SU-DHL-6 (cell line): ENCODE results near the gene KDM4B.

Source experiments
- H2AFZ ChIP-seq: fragments of 200-600 bp; sonication (generic); 2 replicates; pipeline ENCODE4 v1.6.1; 2014; ENCODE audit warnings: low read depth, mild to moderate bottlenecking, moderate library complexity, mixed read lengths, antibody characterized with exemption, low read length; ENCODE audit not compliant: severe bottlenecking
- H3F3A ChIP-seq: fragments of 200-600 bp; shearing (Covaris generic); 2 replicates; pipeline ENCODE4 v1.6.0; 2016; ENCODE audit warnings: antibody characterized with exemption, mild to moderate bottlenecking; ENCODE audit not compliant: insufficient read depth
- H3K27ac ChIP-seq: fragments of 200-600 bp; sonication (generic); 2 replicates; pipeline ENCODE4 v1.5.1; 2016; ENCODE audit warnings: low read depth, mild to moderate bottlenecking, low read length, moderate library complexity, mixed read lengths
- H3K27me3 ChIP-seq: fragments of 200-600 bp; sonication (generic), shearing (Covaris generic); 2 replicates; pipeline ENCODE4 v1.6.0; 2014; ENCODE audit warnings: mild to moderate bottlenecking, low read length
- H3K36me3 ChIP-seq: fragments of 200-600 bp; sonication (generic); 2 replicates; pipeline ENCODE4 v1.6.1; 2014; ENCODE audit warnings: mild to moderate bottlenecking, low read length, mixed read lengths
- H3K4me2 ChIP-seq: fragments of 300-600, 200-600 bp; shearing (Covaris generic), sonication (generic); 2 replicates; pipeline ENCODE4 v1.6.0; 2014; ENCODE audit warnings: low read length, low read depth, mild to moderate bottlenecking; ENCODE audit not compliant: poor library complexity, severe bottlenecking
- H3K4me3 ChIP-seq: fragments of 200-600 bp; sonication (generic); 2 replicates; pipeline ENCODE4 v1.5.1; 2014; ENCODE audit warnings: antibody characterized with exemption, low read length, mild to moderate bottlenecking, mixed read lengths; ENCODE audit not compliant: insufficient read depth, poor library complexity, severe bottlenecking
- H3K79me2 ChIP-seq: fragments of 200-600 bp; sonication (generic); 2 replicates; pipeline ENCODE4 v1.6.1; 2014; ENCODE audit warnings: mild to moderate bottlenecking, low read length, moderate library complexity; ENCODE audit not compliant: insufficient read depth
- H3K9ac ChIP-seq: fragments of 200-600 bp; sonication (generic); 2 replicates; pipeline ENCODE4 v1.7.0; 2014; ENCODE audit warnings: mild to moderate bottlenecking, low read length
- H3K9me2 ChIP-seq: fragments of 200-600 bp; sonication (generic); replicated peaks from 2 replicates; pipeline ENCODE4 v1.6.1; 2014; ENCODE audit warnings: low read length; ENCODE audit not compliant: insufficient read depth
- H3K9me3 ChIP-seq: fragments of 200-600 bp; sonication (generic); 2 replicates; pipeline ENCODE4 v1.6.1; 2014; ENCODE audit warnings: low read length, mixed read lengths; ENCODE audit not compliant: insufficient read depth
- H4K20me1 ChIP-seq: fragments of 200-600 bp; sonication (generic); 2 replicates; pipeline ENCODE4 v1.6.1; 2014; ENCODE audit warnings: low read depth, mild to moderate bottlenecking, antibody characterized with exemption, low read length, moderate library complexity, mixed read lengths
- EZH2phosphoT487 ChIP-seq: fragments of 200-600 bp; sonication (generic), shearing (Covaris generic); conservative IDR thresholded peaks from 2 replicates; pipeline ENCODE4 v1.6.1; 2018; ENCODE audit warnings: mild to moderate bottlenecking, antibody characterized with exemption, low read length, moderate library complexity, mixed read lengths
- TF ChIP-seq, protein P1 (sequence below): fragments of 200-600 bp; sonication (generic); IDR thresholded peaks from one replicate; pipeline ENCODE4 v1.5.1; 2017; ENCODE audit warnings: antibody characterized with exemption, mild to moderate bottlenecking, low read length, moderate library complexity; ENCODE audit not compliant: insufficient read depth, poor library complexity, severe bottlenecking

The KDM4B gene

DNA sequence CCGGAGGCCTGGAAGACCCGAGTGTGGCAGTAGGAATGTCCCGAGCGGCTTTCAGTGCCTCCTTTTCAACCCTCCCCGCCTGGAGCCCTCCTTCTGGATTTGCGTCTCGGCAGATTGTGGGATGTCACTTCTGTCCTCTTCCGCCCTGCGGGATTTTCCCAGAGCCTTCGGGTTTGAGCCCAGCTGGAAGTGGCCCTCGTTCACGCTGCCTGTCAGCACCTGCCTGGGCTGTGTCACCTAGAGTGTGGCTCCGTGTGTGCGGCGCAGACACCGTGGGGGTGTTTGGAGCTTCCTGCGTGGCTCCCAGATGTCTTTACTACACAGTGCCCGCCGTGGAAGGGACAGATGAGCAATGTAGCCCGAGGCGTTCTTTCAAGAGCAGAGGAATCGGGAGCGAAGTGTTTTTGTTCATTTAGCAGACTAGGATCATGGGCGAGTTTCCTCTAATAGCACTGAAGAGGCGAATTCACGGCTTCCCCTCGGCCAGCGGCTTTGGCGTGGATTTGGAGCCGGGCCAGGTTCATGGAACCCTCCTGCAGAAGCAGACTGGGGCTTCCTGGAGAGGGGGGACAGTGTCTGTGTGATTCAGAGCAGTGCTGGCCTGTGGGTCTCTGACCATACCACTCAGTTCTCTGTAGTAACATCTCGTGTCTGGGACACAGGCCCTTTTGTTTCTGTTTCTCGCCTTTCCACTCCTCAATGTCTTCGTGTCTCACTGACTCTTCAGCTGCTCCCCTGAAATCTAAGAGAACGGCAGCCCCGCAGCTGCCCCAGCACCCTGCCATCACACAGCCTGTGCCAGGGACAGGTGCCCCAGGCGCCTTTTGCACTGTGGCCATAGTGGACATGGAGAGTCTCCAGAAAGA, 68.0 kb downstream of the KDM4B start:
- no peak overlapping the region for H2AFZ ChIP-seq
- H3K9ac ChIP-seq: no peak overlapping the region
- H3K27ac ChIP-seq: no peak overlapping the region
- H3K4me2 ChIP-seq: no peak overlapping the region
- TF ChIP-seq EZH2phosphoT487: no peak
- TF ChIP-seq, protein P1, sequence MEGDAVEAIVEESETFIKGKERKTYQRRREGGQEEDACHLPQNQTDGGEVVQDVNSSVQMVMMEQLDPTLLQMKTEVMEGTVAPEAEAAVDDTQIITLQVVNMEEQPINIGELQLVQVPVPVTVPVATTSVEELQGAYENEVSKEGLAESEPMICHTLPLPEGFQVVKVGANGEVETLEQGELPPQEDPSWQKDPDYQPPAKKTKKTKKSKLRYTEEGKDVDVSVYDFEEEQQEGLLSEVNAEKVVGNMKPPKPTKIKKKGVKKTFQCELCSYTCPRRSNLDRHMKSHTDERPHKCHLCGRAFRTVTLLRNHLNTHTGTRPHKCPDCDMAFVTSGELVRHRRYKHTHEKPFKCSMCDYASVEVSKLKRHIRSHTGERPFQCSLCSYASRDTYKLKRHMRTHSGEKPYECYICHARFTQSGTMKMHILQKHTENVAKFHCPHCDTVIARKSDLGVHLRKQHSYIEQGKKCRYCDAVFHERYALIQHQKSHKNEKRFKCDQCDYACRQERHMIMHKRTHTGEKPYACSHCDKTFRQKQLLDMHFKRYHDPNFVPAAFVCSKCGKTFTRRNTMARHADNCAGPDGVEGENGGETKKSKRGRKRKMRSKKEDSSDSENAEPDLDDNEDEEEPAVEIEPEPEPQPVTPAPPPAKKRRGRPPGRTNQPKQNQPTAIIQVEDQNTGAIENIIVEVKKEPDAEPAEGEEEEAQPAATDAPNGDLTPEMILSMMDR: no peak
- H3F3A ChIP-seq: no peaks in the 10 kb centered on the region
- H3K27me3 ChIP-seq: no peaks in the 10 kb centered on the region
- no peaks in the 10 kb centered on the region for H3K9me2 ChIP-seq
- no peaks in the 10 kb centered on the region for H4K20me1 ChIP-seq
- no peaks in the 10 kb centered on the region for H3K9me3 ChIP-seq
- H3K4me3 ChIP-seq: no peak overlapping the region
- H3K79me2 ChIP-seq: no peaks in the 10 kb centered on the region
- no peaks in the 10 kb centered on the region for H3K36me3 ChIP-seq

DNA sequence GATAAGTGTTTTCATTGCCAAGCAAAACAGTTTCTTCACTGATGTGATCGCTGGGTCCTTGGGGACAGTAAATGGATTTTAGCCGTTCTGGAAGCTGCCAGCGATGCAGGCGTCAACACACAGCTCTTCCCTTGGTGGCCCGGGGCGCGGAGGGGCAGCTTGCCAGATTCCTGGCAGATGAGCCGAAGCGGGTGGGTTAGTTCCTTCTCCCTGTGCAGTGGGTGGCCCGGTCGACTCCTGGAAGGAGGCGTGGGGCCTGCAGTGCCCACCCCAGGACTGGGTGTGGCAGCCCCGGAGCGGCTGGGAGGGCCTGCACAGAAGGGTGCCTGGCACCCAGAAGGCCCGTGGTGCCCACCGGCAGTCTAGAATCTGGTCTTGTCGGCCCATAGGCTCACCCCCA, 69.0 kb downstream of the KDM4B start:
- no peaks in the 10 kb centered on the region for H3K36me3 ChIP-seq

DNA sequence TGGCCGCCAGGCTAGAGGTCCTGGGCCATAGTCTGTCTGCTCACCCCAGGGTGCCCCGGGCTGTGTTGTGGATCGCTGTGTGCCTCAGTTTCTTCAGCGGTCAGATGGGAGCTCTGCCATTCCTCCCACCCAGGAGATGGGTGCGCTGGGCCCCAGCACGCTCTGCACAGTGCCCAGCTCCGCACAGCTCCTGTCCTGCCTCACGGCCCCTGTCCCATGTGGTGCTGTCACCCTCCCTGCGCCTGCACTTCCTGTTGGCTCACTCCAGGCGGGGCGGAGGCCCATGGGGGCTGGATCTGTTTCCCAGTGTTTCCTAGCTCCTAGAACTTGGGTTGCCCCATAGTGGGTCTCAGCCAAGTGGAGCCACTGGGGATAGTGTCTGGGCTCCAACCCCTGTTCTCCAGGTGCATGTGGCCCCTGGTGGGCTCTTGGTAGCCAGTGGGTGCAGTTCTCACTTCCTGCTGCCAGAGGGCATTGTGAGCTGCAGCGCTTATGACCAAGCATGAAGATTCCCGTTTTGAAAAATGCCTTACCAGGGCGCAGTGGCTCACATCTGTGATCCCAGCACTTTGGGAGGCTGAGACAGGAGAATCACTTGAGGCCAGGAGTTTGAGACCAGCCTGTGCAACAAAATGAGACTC, 69.8 kb downstream of the KDM4B start:
- Histone ChIP-seq H3K27me3 (no peaks in the 10 kb centered on the region), H3K27ac (no peak overlapping the region), H2AFZ (no peak overlapping the region), H3K36me3 (no peaks in the 10 kb centered on the region), H3K4me2 (no peak overlapping the region), H3K9me2 (no peaks in the 10 kb centered on the region), H3K4me3 (no peak overlapping the region), H3K9ac (no peak overlapping the region), H3K79me2 (no peaks in the 10 kb centered on the region), H4K20me1 (no peaks in the 10 kb centered on the region), H3F3A (no peaks in the 10 kb centered on the region), H3K9me3 (no peaks in the 10 kb centered on the region)
- TF ChIP-seq, protein P1: peak; percentile 45
- TF ChIP-seq EZH2phosphoT487: no peak

More for the DNA sequence above, 69.0 kb downstream of the KDM4B start:
- Histone ChIP-seq H3K9ac (no peak overlapping the region), H3K27me3 (no peaks in the 10 kb centered on the region), H3K27ac (no peak overlapping the region), H3K9me2 (no peaks in the 10 kb centered on the region), H3K4me3 (no peak overlapping the region), H4K20me1 (no peaks in the 10 kb centered on the region), H2AFZ (no peak overlapping the region), H3K79me2 (no peaks in the 10 kb centered on the region), H3K4me2 (no peak overlapping the region), H3F3A (no peaks in the 10 kb centered on the region), H3K9me3 (no peaks in the 10 kb centered on the region)
- TF ChIP-seq, protein P1: no peak
- TF ChIP-seq EZH2phosphoT487: no peak
